GM21529 (cell line): ENCODE results near the gene PRDM16.

Source experiments
- ATAC-seq: cut with Tn5 transposase; IDR thresholded peaks from one replicate; pipeline ENCODE4 v1.9.1; 2021; ENCODE audit not compliant: unreplicated experiment

Gene PRDM16

DNA sequence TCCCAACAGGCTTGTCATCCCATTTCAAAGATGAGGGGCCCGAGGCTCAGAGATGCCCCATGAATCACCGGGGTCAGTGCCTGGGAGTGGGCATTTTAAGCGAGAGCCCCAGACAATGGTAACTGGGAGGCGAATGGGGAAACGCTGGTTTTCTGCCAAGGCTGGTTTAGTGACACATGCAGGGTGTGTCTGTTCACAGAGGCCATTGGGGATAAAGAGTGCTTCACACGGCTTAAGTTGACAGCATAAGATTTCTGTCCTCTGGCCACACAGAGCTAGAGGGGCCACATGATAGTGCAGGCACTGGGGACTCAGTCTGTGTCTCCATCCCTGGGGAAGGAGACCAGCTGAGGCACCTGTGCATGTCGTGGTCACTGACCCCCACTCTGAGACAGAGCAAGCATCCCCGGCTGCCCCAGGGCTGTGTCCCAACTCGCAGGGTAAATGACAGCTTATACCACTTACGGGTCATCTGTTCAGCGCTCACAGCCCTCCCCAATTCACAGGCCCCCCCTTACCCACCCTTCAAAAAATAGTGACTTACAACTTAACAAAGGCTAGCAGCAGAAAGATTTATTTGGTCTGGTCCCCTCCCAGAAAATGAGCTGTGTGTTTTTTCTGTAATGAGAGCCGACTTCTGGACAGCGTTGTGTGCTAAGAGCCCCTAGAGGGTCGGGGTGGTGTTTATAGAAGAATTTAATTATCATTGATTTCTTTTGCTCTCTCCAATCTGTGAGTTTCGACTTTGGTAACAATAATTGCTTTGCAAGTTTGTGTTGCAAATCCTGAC is 350.6 kb downstream of the PRDM16 start:
- ATAC-seq = no peak

DNA sequence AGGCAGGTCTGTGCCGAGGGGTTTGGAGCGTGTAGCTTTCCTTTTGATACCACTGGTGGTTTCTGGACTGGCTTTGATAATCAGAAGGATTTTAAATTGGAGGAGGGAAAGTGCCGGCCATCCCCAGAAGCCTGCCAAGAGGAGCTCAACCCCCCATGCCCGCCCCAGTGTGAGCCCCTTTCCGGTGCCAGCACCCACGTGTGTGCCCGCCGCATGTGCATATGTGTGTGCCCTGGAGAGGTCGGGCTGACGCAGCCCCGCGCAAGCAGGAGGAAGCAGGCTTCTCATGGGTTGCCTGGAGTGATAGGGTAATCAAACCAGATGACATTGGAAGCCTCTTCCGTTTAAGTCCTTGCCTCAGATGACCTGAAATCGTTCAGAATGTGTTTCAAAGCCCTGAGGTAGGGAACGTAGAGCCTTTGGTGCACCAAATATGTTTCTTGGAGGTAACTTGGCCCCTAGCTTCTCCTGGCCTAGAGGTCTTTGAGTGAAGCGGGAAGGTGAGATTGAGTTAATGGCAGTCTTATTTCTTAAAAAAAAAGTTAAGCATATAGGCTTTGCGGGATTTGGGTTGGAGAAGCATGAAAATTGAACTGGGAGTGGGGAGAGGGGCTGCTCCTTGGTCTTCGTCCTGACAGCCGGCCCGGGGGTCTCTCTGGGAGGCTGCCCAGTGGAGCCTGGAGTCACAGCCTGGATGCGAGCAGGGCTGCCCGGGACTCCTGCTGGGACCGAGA is 351.4 kb downstream of the PRDM16 start:
- ATAC-seq = no peak

DNA sequence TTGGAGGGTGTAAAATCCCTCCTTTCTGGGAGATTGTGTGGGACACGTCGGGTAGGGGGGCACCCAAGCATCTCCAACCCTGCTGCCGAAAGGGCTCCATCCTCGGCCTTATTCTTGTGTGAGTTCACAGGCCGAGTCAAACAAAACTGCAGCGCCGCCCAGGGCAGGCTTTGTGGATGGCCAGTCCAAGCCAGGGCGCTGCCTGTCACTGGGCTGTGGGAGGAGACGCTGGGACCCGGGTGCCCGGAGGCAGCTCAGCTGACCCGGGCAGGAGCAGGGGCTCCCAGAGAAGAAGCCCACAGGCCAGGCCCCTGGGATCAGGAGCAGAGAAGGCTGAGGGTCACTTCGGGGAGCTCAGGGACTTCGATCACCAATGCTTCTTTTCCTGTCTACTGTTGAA is 353.6 kb downstream of the PRDM16 start:
- no peak for ATAC-seq

DNA sequence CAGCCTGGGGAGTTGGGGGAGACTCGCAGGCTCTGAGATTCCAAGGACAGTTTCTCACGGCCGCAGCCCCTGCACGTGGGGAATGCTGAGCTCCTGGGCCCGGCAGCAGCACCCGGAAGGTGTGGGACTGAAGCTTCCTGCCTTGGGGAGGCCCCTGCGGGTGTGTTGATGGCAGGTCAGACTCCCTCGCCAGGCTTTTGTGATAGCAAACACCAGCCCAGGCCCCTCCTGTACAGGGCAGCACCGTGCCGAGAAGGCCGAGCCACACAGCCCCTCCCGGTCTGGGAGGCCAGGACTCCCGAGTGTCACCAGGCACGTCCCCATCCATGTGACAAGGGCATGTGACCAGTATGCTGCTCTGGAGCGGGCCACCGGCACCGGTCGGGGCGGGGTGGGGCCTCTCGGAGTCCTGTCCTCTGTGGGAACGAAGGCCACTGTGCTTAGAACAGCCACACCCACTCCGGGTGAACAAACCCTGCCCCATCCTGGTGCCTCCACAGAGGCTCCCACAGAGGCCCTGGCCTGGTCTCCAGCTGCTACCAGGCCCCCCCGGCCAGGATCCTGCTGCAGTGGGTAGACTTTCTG is 354.3 kb downstream of the PRDM16 start:
- no peak for ATAC-seq

DNA sequence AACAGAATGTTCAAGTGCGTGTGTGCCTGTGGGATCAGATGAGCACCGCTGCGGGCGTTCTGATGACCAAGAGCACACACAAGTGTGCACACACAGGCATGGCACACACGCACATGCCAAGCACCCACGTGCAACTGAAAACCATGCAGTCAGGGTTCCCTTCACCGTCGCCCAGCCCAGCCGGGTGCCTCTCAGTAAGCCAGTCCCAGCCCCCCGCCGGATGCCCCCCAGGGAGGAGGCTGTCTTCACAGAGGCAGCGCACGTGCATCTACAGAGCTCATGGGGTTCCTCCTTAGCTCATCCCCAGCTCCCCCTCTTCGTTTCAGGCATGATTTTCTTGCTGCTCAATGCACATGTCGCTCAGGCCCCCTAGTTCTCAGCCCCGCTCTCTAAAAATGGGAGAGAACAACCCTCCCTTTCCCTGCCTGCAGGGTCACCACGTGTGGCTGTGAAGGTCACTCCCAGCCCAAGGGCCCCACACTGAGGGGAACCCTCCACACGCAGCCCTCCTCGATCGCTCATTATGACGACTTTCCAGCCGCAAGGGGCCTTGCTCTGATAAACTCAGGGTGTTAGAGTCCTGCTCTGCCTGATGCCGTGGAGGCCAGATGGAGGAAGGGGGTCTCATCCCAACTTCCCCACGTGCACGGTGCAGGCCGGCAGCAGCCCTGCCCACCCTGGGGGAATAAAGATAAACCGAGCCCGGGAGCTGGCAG is 355.1 kb downstream of the PRDM16 start:
- no peak for ATAC-seq

DNA sequence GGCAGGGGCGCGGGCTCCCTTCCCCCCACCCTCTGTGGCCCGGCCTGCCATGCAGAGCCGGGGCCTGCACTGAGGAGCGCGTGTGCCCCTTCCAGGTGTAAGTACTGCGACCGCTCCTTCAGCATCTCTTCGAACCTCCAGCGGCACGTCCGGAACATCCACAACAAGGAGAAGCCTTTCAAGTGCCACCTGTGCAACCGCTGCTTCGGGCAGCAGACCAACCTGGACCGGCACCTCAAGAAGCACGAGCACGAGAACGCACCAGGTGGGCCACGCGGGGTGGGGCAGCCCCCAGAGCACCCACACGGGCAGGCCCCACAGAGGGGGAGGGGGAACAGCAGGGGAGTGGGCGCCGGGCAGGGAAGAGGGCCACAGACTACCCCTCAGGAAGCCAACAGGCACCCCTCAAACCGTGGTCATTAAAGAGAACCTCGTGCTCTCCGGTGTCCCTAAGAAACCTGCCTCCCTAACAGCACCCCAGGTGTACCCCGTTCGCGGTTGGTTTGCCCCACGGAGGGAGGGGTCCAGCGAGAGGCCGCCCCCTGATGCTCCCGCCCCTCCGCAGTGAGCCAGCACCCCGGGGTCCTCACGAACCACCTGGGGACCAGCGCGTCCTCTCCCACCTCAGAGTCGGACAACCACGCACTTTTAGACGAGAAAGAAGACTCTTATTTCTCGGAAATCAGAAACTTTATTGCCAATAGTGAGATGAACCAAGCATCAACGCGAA is 356.6 kb downstream of the PRDM16 start:
- ATAC-seq = no peak

DNA sequence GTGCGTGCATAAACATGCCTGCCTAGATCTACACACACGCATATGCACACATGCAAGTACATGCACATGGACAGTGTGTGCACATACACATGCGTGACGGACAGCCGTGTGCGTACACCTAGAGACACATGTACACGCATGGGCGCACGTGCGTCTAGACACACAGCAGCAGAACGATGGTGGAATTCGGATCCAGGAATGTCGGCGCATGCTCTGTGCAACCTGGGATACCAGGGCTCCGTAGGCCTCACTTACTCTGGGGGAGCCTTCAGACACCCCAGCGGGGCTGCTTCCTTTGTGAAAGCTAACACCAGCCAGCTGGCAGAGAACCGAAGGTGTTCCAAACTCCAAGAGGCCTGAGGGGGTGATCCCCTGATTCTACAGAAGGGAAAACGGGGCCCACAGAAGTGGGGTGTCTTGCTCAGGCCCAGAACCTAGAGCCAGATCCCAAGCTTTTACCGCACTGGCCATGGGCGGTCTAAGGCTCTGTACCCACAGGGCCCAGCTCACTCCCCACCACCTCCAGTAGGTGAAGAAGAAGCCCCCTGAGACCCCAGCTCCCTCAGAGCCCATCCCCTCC is 358.0 kb downstream of the PRDM16 start:
- ATAC-seq = no peak

DNA sequence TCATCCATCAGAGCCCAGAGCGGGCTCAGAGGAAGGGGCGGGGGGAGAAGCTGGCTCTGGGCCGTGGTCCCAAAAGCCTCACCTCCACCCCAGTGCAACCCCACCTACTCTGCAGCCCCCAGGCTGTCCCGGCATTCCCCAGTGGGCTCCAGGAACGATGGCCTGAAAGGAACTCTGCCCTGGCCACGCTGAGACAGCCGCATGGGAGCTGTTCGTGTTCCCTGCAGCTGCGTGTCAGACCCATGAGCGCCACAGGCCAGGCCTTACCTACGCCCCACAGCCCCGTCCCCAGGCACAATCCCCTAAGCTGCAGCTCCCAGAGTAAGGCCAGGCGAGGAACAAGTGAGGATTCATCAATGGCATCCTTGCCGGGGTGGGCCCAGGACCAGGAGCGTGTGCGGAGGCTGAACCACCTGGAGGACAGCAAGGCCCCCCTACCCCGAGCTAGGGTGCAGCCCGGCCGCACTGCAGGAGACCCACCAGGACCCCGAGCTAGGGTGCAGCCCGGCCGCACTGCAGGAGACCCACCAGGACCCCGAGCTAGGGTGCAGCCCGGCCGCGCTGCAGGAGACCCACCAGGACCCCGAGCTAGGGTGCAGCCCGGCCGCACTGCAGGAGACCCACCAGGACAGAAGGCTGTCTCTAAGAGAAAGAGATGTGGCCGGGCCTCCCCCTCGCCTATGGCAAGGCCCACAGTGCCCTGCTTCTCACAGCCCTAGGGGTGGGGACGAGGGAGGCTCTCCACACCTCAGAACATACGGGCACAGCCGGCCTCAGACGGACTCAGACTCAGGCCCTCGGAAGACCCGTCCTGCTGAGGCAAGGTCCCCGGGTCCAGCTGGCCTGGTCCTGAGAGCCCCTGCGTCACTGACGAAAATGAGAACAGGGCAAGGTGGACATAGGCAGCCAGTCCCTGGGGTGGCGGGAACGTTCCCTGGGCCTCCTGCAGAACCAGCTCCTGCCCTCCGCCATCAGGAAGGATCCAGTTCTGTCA is 359.0 kb downstream of the PRDM16 start:
- no peak for ATAC-seq

DNA sequence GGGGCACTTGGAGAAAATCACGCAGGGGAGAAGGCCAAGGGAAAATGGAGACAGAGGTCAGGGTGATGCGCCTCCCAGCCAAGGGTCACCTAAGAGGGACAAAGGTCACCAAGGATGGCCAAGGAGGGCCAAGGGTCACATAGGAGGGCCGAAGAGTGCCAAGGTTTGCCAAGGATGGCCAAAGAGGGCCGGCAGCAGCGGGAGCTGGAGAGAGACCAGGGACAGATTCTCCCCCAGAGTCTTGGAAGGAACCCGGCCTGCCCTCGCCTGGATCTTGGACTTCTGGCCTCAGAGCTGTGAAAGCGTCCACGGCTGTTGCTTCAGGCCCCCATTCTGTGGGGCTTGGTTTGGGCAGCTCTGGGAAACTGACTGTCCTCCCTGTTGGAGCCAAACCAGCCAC is 359.9 kb downstream of the PRDM16 start:
- no peak for ATAC-seq

DNA sequence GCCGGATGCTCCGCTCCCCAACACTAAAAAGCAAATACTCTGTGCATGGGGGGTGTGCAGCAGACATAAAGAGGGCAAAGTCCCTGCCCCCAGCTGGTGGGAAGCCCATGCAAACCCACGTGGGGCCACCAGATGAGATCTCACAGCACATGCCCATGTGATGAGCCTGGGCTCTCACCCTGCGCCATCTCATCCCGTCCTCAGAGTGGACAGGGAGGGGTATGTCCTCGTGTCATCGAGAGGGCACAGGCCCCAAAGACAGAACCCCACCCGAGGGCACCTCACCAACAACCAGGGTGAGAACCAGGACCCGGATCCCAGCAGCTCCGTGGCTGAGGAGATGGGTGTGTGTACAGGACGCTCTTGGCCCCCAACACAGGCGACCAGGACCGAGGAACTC is 360.3 kb downstream of the PRDM16 start:
- no peak for ATAC-seq

DNA sequence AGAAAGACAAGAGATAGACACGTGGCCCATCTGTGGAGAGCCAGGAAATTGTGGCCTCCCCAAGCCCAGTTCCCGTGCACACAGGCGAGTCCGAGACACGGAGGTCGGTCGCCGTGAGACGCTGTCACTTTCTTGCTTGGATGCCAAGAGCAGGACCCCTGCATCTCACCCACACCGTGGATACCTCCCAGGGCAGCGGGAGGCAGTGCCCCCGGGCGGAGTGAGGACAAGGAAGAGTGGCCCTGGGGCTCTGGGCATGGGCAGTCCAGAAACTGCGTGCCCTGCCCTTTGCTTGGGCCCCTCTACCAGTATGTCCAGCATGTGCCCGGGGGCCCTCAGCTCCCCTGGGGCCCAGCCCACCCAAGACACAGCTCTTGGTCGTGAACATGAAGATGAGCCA is 360.8 kb downstream of the PRDM16 start:
- ATAC-seq = no peak

DNA sequence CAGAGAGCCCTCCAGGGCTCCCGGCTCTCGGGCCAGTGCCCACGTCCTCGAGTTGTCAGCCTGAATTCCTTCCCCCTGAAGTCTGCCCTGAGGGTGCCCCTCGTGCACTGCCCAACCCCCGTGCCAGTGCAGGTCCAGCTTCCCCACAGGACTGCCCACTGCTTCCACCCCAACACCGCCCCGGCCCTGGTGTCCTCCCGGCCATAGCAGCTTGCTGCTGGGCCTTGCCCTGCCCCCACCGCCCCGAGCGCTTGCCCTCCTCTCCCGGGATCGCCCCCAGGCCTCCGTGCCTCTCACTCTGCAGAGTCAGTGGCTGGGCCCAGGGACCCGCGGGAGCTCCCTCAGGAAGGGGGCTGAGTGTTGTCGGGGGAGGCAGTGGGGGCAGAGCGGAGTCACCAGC is 361.4 kb downstream of the PRDM16 start:
- no peak for ATAC-seq

DNA sequence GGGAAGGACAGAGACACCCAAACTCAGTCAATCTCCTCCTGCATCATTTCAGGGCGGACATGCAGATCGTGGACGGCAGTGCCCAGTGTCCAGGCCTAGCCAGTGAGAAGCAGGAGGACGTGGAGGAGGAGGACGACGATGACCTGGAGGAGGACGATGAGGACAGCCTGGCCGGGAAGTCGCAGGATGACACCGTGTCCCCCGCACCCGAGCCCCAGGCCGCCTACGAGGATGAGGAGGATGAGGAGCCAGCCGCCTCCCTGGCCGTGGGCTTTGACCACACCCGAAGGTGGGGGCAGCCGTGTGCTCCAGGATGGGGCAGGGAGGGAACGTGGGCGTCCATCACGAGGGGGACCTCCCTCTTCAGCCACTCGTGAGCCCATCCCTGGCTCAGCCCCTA is 361.8 kb downstream of the PRDM16 start:
- ATAC-seq = no peak

DNA sequence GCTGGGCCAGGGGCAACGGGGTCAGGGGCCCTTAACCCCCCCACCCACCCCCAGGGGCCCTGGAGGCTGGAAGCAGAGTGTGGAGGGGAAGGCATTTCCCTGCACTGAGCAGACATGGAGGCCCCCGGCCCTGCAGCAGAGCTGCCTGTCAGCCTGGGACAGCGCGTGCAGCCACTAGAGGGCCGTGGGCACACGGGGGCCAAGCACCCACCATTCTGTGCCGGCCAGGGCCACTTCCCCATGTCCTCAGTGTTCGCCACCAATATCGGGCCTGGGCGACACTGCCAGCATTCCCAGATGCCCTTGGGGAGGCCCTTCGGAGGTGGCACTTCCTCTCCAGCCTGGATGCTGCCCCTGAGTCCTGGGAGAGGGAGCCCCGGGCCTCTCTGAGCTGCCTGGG is 362.3 kb downstream of the PRDM16 start:
- ATAC-seq = no peak

DNA sequence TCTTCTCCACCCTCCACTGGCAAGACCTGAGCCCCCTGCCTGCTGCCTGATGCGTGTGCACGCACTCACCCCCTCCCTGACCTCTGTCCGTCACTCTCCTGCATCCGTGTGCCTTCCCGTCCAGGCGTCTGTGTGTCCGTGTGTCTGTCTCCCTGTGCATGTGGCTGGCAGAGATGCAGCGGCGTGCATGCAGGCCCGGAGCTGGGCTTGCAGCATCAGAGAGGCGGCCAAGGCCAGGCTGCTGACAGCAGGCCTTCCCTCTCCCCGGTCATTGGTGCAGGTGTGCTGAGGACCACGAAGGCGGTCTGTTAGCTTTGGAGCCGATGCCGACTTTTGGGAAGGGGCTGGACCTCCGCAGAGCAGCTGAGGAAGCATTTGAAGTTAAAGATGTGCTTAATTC is 362.7 kb downstream of the PRDM16 start:
- ATAC-seq = no peak

DNA sequence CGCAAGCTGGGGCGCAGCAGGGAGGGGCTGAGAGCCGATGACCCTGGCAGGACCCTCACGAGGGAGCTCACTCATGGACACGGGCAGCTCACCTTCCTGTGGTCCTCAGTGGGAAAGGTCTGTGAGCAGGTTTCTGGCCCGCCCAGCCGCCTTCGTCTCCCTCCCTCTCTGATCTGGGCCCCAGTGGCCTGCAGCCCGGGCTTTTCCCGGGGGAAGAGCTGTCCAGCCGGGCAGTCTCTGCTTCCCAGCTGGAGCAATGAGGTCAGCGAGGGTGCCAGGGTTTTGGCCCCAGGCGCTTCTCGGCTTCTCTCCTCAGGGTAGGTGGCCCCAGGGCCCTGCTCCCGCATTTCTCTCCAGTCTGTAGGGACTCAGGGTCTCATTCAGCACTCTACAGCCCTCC is 363.3 kb downstream of the PRDM16 start:
- ATAC-seq = no peak

DNA sequence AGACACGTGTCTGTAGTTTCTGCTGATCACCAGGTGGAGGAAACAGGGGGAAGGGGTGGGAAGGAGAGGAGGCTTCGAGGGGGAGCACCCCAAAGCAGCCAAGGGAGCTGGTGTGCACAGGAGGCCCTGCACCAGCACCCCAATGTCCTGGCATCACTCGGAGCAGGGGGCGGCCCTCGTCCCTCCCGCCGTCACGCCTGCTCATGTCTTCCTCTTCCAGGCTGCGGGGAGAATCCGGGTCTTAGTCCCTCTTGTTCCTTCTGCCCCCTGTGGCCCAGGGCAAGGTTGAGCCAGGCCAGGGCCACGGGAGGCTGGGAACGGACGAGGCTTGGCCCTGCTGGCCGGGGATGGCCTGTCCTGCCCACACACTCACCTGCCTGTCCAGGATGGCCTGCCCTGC is 364.1 kb downstream of the PRDM16 start:
- ATAC-seq = no peak

DNA sequence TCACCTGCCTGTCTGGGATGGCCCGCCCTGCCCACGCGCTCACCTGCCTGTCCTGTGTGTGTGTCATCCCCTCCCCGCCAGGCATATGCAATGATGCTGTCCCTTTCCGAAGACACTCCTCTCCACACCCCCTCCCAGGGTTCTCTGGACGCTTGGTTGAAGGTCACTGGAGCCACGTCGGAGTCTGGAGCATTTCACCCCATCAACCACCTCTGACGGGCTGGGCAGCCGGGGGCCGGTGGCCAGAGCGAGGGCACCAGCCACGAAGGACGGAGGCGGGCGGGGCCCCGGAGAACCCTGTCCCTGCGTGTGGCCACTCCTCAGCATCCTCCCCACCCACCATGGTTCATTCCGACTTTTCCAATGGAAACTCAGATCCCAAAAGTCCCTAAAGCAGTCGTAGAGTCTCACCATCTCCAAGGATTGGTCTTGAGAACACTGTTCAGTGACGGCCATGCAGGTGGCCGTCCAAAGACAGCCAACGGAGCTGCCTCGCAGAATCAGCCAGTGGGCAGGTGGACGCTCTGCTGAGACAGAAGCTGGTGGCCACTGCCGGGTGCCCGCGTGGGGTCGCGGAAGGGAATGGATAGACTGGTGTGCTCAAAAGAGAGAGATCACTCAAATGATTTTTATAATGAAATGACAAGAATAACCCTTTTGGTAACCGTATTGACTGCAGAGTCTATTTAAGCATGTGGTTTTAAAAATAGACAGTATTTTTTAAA is 364.8 kb downstream of the PRDM16 start:
- ATAC-seq = no peak
